Measurements from ENCODE around the gene SIDT2.
"Not testable (repeated sequence)": the region's sequence is repeated elsewhere in the genome, so short reads cannot be mapped to it uniquely, and the experiment has no call there.

DNA sequence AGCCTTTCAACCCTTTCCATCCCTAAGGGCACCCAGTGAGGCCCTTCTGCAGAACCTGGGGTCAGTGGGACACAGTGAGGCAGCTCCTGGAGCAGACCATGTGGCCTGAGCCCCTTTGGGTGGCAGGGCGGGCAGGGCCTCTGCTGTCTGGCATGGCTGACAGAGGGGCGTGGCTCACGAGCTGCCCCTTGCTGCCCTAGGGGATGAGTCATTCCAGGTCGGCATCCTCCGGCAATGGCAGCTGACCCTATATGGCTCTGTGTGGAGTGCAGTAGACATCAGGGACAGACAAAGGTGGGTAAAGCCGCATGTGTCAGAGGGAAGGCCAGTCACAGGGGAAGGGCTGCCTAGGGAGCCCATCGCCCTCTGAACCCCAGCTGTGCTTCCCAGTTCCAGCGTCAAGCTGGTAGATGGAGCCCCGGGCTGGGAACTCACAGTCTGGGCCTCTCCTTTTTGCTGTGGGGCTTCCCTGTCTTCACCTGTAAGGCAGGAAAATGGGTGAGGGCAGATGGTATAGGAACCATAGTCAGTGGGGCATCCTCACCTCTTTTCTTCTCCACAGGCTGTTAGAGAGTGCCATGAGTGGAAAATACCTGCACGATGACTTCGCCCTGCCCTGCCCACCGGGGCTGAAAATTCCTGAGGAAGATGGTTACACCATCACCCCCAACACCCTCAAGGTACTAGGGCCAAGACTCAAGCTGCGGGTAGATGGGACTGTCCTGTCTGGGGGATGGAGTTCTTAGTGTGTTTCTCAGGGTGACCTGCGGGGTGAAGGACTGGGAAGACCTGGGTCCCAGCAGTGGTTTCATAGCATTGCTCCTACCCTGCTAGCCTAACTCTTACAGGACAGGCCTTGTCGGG lies 41.1 kb upstream of the SIDT2 start:
- TF ChIP-seq, protein P1, sequence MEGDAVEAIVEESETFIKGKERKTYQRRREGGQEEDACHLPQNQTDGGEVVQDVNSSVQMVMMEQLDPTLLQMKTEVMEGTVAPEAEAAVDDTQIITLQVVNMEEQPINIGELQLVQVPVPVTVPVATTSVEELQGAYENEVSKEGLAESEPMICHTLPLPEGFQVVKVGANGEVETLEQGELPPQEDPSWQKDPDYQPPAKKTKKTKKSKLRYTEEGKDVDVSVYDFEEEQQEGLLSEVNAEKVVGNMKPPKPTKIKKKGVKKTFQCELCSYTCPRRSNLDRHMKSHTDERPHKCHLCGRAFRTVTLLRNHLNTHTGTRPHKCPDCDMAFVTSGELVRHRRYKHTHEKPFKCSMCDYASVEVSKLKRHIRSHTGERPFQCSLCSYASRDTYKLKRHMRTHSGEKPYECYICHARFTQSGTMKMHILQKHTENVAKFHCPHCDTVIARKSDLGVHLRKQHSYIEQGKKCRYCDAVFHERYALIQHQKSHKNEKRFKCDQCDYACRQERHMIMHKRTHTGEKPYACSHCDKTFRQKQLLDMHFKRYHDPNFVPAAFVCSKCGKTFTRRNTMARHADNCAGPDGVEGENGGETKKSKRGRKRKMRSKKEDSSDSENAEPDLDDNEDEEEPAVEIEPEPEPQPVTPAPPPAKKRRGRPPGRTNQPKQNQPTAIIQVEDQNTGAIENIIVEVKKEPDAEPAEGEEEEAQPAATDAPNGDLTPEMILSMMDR (IDR thresholded peaks at IDR 0.05; ENCODE audit: low read length), result not testable (repeated sequence)
- not testable (repeated sequence) for TF ChIP-seq EZH2 (optimal IDR thresholded peaks at IDR 0.05; ENCODE audit: low read depth, low read length); EZH2phosphoT487 (IDR thresholded peaks at IDR 0.05; ENCODE audit: low read length)

Data from MM.1S (cell line).